Effector memory CD4-positive, alpha-beta T cell (primary cell): ENCODE measurements around the gene DOC2A.

Experiments used
- DNase-seq, 3 donors: peaks; one replicate each; pipeline ENCODE4 v3.0.0-alpha.2; 2020
- H3K27ac ChIP-seq: 2 replicates; pipeline ENCODE4 v1.7.0; 2013; ENCODE audit warnings: mild to moderate bottlenecking, low read length, moderate library complexity; ENCODE audit not compliant: insufficient read depth, poor library complexity, severe bottlenecking
- H3K27me3 ChIP-seq: replicated peaks from 2 replicates; pipeline ENCODE4 v1.7.0; 2013; ENCODE audit warnings: mild to moderate bottlenecking, low read length; ENCODE audit not compliant: insufficient read depth, control insufficient read depth, poor library complexity, severe bottlenecking
- H3K36me3 ChIP-seq: 2 replicates; pipeline ENCODE4 v1.7.0; 2013; ENCODE audit warnings: mild to moderate bottlenecking, low read length, moderate library complexity; ENCODE audit not compliant: control insufficient read depth, insufficient read depth
- H3K4me1 ChIP-seq: 2 replicates; pipeline ENCODE4 v1.7.0; 2013; ENCODE audit warnings: low read length, mild to moderate bottlenecking; ENCODE audit not compliant: control insufficient read depth, insufficient read depth, poor library complexity, severe bottlenecking
- H3K4me3 ChIP-seq: 2 replicates; pipeline ENCODE4 v1.7.0; 2013; ENCODE audit warnings: low read length, low read depth, mild to moderate bottlenecking; ENCODE audit not compliant: insufficient read depth, poor library complexity, severe bottlenecking
- H3K9me3 ChIP-seq: 2 replicates; pipeline ENCODE4 v1.7.0; 2013; ENCODE audit warnings: mild to moderate bottlenecking, low read length, moderate library complexity; ENCODE audit not compliant: control insufficient read depth

DOC2A gene

GRCh38 chr16:29983420-29984136, 27.2 kb downstream of the DOC2A start:
- Histone ChIP-seq H3K36me3 (peaks cover 98% of the 10 kb centered on the region), H3K4me3 (no peak overlapping the region), H3K9me3 (no peaks in the 10 kb centered on the region), H3K4me1 (no peaks in the 10 kb centered on the region), H3K27me3 (no peaks in the 10 kb centered on the region), H3K27ac (no peak overlapping the region)
- no peak for DNase-seq

- DNase-seq, result no peak
- Histone ChIP-seq H3K27me3 (no peaks in the 10 kb centered on the region), H3K9me3 (no peaks in the 10 kb centered on the region), H3K36me3 (peaks cover 100% of the 10 kb centered on the region), H3K4me1 (no peaks in the 10 kb centered on the region), H3K4me3 (no peak overlapping the region), H3K27ac (no peak overlapping the region)
Observed at GRCh38 chr16:29982560-29983419, 28.0 kb downstream of the DOC2A start.

GRCh38 chr16:29978564-29979270, 32.1 kb downstream of the DOC2A start:
- H3K36me3 ChIP-seq, result peaks cover 64% of the 10 kb centered on the region
- no peak overlapping the region for H3K27ac ChIP-seq
- no peaks in the 10 kb centered on the region for H3K9me3 ChIP-seq
- H3K4me3 ChIP-seq, result no peak overlapping the region
- no peak for DNase-seq
- H3K27me3 ChIP-seq, result no peaks in the 10 kb centered on the region
- H3K4me1 ChIP-seq, result peaks cover 25% of the 10 kb centered on the region

DNA sequence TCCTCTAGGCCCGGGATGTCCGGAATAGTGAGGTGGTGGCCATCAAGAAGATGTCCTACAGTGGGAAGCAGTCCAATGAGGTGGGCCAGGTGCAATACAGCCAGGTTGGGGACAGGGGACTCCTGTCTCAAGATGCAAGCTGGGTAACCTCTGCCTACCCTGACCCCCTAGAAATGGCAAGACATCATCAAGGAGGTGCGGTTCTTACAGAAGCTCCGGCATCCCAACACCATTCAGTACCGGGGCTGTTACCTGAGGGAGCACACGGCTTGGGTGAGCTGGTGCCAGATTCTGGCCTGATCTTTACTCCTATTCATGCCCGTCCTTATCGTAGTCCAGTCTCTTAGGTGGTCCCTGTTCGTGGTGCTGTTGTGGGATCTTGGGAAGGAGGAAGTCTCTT, 32.7 kb downstream of the DOC2A start:
- H3K9me3 ChIP-seq, result no peaks in the 10 kb centered on the region
- no peak for DNase-seq
- H3K4me3 ChIP-seq, result no peak overlapping the region
- peaks cover 57% of the 10 kb centered on the region for H3K36me3 ChIP-seq
- peaks cover 25% of the 10 kb centered on the region for H3K4me1 ChIP-seq
- no peak overlapping the region for H3K27ac ChIP-seq
- no peaks in the 10 kb centered on the region for H3K27me3 ChIP-seq

GRCh38 chr16:29977063-29977825, 33.6 kb downstream of the DOC2A start:
- H3K27me3 ChIP-seq, result no peaks in the 10 kb centered on the region
- no peak overlapping the region for H3K27ac ChIP-seq
- peaks cover 49% of the 10 kb centered on the region for H3K36me3 ChIP-seq
- no peak overlapping the region for H3K4me3 ChIP-seq
- H3K9me3 ChIP-seq, result no peaks in the 10 kb centered on the region
- DNase-seq, result no peak
- H3K4me1 ChIP-seq, result peaks cover 25% of the 10 kb centered on the region

- Histone ChIP-seq H3K27ac (peak overlapping the region; percentile 91), H3K27me3 (no peaks in the 10 kb centered on the region), H3K9me3 (no peaks in the 10 kb centered on the region), H3K4me3 (no peak overlapping the region), H3K4me1 (peaks cover 25% of the 10 kb centered on the region), H3K36me3 (peaks cover 36% of the 10 kb centered on the region)
- no peak for DNase-seq
Observed at GRCh38 chr16:29975811-29976511, 34.9 kb downstream of the DOC2A start.

DNA sequence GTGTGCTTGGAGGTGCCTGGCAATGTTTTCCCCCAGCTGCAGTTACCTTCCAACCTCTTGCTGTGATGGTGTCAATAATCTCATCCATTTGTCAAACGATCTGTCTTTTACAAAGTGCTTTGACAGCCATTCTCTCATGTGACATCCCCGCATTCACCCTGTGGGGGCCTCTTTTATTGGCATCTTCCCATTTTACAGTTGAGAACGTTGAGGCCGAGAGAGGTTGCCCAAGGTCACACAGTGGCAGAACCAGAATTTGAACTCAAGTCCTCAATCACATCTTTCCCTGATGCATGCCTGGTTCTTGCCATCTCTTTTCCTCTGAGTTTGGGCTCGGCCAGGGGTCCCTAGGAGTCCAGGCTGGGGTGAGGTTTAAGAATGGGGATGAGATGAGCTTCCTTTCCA, 35.7 kb downstream of the DOC2A start:
- peak overlapping the region; percentile 91 for H3K27ac ChIP-seq
- no peaks in the 10 kb centered on the region for H3K27me3 ChIP-seq
- no peaks in the 10 kb centered on the region for H3K9me3 ChIP-seq
- H3K36me3 ChIP-seq, result peaks cover 28% of the 10 kb centered on the region
- DNase-seq, result no peak
- peaks cover 25% of the 10 kb centered on the region for H3K4me1 ChIP-seq
- H3K4me3 ChIP-seq, result peak overlapping the region; percentile 100

- Histone ChIP-seq H3K27ac (peak overlapping the region; percentile 91), H3K4me3 (peak overlapping the region; percentile 100), H3K27me3 (no peaks in the 10 kb centered on the region), H3K9me3 (no peaks in the 10 kb centered on the region), H3K4me1 (peaks cover 25% of the 10 kb centered on the region), H3K36me3 (peaks cover 22% of the 10 kb centered on the region)
- DNase-seq, result no peak
Observed at GRCh38 chr16:29974291-29975133, 36.3 kb downstream of the DOC2A start.
